GM15510 (cell line): ENCODE results near the gene MYO18A.
A peak's percentile ranks its signal among the peaks of the same experiment; 100 is the strongest.

Source experiments
- POLR2A ChIP-seq: IDR thresholded peaks from 3 replicates; pipeline ENCODE4 v1.6.1; 2011; ENCODE audit warnings: borderline replicate concordance; ENCODE audit not compliant: insufficient read length; ENCODE audit errors: extremely low read depth

The MYO18A gene

GRCh38 chr17:29146369-29146972 lies 33.7 kb downstream of the MYO18A start:
- TF ChIP-seq POLR2A, result no peak

GRCh38 chr17:29145289-29146073 lies 34.7 kb downstream of the MYO18A start:
- TF ChIP-seq POLR2A, result no peak

- TF ChIP-seq POLR2A, result no peak
These were observed 36.3 kb downstream of the MYO18A start for GRCh38 chr17:29143894-29144293.

GRCh38 chr17:29141514-29141876 lies 38.7 kb downstream of the MYO18A start:
- no peak for TF ChIP-seq POLR2A

GRCh38 chr17:29140631-29141513 lies 39.3 kb downstream of the MYO18A start:
- TF ChIP-seq POLR2A, result no peak

GRCh38 chr17:29140051-29140621 lies 40.1 kb downstream of the MYO18A start:
- TF ChIP-seq POLR2A, result peak; percentile 80

- peak; percentile 29 for TF ChIP-seq POLR2A
These were observed 41.1 kb downstream of the MYO18A start for GRCh38 chr17:29138971-29139691.

- no peak for TF ChIP-seq POLR2A
These were observed 41.8 kb downstream of the MYO18A start for GRCh38 chr17:29138184-29138955.

GRCh38 chr17:29136998-29137730 lies 43.0 kb downstream of the MYO18A start:
- TF ChIP-seq POLR2A, result no peak

- TF ChIP-seq POLR2A, result no peak
These were observed 44.7 kb downstream of the MYO18A start for GRCh38 chr17:29135464-29135863.

GRCh38 chr17:29133121-29133713 lies 47.0 kb downstream of the MYO18A start:
- no peak for TF ChIP-seq POLR2A

- TF ChIP-seq POLR2A, result no peak
These were observed 48.1 kb downstream of the MYO18A start for GRCh38 chr17:29131814-29132682.

- no peak for TF ChIP-seq POLR2A
These were observed 50.5 kb downstream of the MYO18A start for GRCh38 chr17:29129731-29130130.
